Activated CD8-positive, alpha-beta memory T cell treated with anti-CD3 and anti-CD28 coated beads for 24 hours (primary cell): ENCODE data around the gene HYLS1.
A peak's percentile ranks its signal among the peaks of the same experiment; 100 is the strongest.
"Not testable (repeated sequence)": the region's sequence is repeated elsewhere in the genome, so short reads cannot be mapped to it uniquely, and the experiment has no call there.

ENCODE experiments used
- DNase-seq: peaks from one replicate; pipeline ENCODE4 v3.0.0-alpha.2; 2020

Gene HYLS1

DNA sequence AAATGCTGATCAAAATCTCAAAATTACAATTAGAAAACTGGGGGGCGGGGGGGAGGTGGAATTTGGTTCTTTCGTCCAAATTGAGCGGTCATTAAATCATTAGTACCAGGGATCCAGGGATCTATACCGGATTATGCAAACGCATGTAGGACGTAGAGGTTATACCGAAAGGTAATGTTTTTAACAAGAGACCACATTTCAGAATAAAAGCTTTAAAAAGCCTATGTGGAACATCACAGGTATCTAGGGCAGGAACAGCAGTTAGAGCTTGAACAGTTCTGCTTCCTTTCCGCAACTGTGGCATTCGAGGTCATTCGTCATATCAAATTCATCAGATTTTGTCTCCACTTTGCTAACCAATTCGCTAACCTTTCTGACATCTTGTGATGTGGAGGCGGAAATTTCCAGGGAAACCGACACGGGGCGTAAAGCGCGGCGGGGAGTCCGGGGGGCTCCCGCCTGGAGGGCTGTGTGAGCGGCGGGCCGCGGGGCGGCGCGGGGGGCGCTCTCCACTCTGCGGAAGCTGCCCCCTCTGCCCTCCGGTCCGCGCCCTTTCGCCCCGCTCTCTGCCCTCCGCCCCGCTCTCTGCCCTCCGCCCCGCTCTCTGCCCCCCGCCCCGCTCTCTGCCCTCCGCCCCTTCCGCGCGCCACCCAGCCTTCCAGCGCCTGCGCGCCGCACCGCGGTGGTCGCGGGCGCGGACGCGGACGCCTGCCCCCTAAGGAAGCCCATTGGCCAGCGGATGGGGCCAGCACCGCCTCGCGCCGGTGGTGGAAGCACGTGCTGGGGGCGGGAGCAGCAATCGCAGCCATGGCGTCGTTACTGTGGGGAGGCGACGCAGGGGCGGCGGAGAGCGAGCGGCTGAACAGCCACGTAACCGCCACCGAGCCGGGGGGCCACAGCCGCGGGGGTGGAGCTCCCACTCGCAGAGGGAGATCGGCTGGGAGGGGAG, 16.5 kb downstream of the HYLS1 start, which contains the start of gene DDX25:
DDX25 (plus strand) TSS at position 798 of the 949 bp plus-strand sequence; CDS start at position 808, 10 bp downstream.
- peak; percentile 64 for DNase-seq

DNA sequence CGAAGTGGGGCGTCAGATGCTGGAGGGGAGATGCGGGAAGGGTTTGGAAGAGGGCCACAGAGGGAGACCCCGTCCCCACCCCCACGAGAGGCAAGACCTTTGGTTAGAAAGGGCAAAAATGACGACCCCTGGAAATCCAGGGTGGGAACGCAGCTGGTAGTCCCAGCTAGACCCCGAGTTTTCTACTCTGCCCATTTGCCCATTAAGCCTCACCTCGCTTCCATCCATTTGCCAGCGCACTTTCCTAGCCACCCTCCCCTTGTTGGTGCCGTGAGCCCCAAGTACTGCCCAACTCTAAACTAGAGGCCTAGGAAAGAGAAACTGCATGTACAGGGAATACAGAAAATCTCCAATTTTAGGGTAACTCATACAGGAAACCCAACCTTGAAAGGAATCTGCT, 17.2 kb downstream of the HYLS1 start:
- no peak for DNase-seq

DNA sequence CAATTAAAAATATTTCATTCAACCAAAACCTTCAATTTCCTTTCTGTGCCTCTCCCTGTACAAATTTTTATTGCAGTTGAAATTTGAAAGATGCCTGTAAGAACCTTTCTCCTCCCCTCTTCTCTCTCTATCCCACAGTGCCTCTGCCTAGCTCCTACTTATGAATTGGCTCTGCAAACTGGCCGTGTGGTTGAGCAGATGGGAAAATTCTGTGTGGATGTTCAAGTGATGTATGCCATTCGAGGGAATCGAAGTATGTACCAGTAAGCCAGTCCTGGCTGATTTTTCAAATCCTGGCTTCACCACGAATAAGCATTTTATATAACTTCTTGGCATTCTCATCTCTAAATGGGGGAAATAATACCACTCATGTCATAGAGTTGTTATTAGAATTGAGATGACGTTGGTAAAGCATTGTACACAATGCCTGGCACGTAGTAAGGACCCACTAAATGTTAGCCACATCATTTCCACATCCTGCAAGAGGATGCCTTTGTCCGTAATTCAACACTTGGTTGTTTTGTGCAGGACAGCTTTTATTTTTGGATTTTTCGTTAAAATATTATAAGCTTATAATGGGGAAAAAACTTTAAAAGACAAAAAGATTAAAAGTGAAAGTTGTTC, 22.9 kb downstream of the HYLS1 start:
- DNase-seq: no peak

DNA sequence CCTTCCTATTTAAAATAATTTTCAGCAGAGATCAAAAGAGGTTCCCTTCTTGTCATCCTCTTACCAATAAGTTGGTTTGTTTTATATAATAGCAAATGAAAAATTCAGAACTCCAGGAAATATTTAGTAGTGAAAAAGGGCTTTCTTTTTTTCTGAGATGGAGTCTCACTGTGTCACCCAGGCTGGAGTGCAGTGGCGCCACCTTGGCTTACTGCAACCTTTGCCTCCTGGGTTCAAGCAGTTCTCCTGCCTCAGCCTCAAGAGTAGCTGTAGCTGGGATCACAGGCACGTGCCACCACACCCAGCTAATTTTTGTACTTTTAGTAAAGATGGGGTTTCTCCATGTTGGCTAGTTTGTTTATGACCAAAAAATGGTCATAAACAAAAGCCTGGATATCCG, 27.1 kb downstream of the HYLS1 start:
- not testable (repeated sequence) for DNase-seq

DNA sequence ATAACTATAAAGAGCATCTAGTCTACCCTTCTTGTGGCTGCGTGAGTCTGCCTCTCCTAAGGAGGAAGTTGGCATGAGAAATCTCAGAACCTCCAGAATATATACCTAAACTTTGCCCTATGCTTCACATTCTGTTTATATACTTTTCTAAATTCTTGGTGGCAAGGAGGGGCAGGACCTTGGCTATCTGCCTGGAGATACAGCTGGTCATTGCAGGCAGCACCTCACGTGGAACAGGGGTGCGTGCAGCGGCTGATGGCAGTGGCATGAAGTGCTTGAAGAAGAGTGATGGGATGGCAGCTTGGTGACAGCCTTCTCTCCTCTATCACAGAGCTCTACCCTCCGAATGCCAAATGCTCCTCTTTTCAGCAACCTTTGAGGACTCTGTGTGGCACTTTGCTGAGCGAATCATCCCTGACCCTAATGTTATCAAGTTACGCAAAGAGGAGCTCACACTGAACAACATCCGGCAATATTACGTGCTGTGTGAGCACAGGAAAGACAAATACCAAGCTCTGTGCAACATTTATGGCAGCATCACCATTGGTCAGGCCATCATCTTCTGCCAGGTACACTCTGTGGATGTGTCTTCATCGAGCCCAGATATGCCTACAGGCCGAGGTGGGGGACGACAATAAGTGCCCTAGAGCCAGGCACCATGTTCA, 29.3 kb downstream of the HYLS1 start:
- DNase-seq: no peak

DNA sequence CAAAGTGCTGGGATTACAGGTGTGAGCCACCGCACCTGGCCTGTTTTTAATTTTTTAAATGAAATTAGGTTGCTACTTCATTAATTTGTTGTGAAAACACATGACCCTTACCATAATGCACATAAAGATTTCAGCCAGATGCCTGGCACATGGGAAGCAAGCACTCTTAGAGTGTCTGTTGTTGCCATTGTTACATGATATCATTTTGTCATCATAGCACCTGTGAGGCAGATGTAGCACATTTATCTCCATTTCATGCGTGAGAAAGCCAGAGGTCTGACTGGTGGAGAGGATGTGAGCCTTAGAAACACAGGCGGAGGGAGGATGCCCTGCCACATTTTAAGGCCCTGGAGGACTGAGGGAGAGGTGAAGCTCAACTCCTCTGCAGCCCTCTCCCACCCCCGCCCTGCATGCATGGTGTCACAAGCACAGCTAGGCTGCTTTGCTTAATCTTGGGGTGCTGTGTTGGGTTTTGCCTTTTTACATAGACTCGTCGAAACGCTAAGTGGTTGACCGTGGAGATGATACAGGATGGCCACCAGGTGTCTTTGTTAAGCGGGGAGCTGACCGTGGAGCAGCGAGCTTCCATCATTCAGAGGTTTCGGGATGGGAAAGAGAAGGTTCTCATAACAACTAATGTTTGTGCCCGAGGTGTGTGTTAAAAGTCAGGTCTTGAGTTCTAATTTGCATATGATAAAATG, 30.8 kb downstream of the HYLS1 start:
- DNase-seq: no peak

DNA sequence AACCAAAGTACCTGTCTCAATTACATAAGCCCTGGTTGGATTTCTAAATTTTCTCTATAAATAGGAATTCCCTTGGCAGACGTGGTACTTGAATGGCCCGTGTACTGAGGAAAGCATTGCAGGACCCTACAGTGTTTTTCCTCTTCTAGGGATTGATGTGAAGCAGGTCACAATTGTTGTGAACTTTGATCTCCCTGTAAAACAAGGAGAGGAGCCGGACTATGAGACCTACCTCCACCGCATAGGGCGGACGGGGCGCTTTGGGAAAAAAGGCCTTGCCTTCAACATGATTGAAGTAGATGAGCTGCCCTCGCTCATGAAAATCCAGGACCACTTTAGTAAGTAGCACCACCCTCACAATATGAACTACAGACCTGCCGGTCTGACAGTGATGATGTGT, 33.6 kb downstream of the HYLS1 start:
- DNase-seq: no peak

DNA sequence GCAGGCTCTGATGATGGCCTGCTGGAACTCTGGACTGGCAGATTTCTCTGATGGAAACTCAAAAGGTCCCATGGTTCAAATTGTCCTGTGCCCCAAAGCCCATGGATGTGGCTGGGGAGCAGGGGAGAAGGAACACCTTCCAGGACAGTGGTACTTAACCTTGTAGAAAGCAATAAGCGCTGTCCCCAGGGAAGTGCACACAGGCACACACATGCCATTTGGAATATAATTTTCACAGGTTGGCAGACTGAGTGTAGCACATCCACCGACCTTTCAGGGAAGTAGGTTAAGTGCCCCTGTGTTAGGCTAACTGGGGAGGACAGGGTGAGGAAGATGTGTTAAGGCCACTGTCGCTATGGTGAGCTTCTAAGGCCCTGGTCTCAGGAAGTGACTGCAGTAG, 34.7 kb downstream of the HYLS1 start:
- DNase-seq: no peak

DNA sequence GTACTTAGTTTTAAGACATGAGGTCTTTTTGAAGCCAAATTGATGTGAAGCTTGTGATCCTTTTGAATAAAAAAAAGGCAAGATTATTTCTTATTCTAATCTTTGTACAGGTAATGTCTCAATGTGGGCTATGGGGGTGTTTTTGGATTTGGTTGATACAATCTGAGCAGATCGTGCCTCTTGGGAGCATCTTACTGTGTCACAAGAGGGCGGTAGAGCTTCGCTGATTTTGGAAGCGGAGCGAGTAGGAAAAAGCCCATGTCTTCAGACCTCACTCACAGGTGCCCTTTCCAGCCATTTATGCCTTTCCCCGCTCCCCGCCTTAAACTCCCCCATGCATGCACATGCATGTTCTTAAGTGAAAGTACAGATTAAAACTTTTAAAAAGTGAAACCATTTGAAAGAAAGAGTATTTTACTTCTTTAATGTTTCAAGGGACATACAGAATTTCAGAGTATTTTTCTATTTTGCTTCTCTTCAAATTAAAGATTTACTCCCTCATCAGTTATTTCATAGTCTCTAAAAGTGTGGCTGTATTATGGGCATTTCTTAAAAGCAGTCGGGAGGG, 35.6 kb downstream of the HYLS1 start:
- DNase-seq: peak; percentile 72

DNA sequence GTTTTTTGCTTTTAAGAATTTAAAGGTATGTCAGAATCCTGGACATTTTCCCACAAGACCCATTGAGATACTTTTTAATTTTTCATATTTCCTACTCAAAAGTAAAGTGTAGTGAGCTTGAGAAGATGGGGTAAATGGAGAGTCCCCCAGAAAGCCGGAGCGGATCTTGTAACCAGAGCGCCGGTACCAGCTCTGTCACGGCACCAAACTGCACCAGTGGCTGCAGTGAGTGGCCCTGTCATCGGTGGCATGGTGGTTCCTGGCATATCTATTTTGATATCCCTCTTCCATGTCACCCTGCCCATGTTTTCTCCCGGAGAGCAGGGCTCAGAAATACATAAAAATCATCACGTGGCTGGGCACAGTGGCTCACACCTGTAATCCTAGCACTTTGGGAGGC, 36.2 kb downstream of the HYLS1 start:
- no peak for DNase-seq

DNA sequence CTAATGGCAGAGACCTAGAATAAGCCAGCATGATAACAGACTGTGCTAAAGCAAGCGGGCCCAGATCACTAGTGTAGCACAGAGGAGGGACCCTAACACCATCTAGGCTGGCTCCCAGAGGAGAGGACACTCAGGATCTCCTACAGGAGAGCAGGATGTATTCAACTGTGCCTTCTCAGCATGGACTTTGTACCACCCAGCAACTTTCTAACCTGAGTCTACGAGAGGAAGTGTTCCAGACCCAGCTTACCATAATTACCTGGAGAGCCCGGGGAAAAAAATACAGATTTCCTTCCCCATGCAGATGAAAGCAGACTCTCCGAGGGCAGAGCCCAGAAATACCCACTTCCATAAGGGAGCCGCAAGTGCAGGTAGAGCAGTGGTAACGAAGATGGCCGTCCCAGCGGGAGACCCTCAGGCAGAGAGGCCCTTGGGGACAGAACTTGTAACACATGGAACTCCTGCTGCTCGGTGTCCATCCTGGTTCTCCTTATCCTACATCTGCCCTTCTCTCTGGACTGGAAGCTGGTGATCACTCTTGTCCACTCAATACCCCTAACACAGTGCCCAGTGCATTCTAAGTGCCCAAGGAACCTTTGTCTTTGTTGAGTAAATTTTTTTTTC, 37.0 kb downstream of the HYLS1 start:
- DNase-seq: no peak

DNA sequence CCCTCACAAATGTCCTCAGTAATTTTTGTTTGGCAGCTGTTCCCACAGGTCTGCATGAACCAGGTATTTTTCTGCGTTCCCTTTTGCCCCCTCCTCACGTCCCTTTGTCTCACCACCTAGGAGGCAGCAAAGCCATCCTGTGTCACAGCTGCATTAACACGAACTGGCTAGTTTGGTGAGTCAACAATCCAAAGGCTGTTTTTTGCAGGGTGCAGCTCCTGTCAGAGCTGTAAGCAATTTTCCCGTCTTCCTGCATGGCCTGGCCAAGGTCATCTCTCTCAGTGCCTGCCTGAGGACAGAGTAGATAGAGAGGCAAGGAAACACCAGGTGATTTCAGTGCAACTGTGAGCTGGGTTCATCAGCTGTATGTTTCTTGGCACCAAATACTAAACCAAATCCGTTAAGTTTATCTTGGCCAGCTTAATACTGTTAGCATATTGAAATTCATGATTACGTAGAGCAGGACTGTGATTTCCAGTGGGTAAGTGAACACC, 37.8 kb downstream of the HYLS1 start:
- DNase-seq: no peak

DNA sequence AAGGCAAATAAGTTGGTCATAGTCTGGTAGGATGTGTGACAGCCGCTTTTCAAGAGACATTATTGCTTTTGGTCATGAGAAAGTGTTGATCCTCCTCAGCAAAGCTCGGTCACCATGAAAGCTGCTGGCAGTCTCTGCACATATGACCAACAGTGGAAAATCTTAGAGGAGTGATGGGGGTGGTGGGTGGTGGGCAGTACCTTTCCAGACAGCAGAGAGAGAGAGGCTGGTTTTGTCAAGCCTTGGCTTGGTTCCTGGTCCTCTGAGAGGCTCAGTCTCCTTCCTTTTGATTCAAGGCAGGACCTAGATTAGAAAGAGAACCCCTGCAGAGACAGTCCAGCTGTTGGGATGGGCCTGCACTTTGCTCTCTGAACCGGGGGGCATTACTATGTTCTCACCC, 38.3 kb downstream of the HYLS1 start:
- no peak for DNase-seq

DNA sequence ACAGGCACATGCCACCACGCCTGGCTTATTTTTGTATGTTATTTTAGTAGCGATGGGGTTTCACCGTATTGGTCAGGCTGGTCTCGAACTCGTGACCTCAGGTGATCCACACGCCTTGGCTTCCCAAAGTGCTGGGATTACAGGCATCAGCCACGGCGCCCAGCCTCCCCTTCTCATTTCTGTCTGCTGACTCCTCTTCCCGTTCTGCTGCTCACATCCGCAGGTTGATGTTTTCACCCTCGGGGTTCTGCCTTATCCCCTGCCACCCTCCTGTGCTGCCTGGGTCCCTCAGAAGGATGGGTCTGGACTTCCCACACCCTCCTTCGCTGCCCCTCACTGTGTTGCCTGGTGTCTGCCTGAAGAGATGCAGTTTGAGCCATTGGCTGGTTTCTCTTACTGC, 39.2 kb downstream of the HYLS1 start:
- no peak for DNase-seq

DNA sequence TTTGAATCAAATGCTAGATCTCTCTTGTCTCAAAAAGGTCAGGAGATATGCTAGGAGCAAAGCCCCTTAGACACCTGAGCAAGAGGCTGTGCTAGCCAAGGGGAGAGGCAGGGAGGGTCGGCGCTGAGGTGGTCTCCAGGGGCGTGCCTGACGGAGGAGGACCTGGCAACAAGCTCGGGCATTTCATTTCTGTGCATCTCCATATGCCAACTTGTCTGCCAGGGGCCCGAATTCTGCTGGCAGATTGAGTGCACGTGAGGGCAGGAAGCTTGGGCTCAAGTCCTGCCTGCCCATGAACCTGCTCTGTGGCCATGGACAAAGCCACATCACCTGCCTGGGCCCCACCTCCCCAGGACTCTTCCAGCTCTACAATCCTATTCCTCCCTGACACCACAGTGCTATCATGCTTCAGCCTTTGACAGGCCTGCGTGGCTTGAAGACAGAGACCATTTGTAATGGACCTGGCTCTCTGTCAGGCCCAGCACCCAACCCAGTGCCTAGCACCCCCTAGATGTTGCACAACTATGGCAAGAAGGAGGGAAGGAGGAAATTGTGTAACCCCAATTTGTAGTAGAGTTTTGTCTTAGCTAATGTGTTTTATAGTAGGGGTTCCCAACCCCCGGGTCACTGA, 42.1 kb downstream of the HYLS1 start:
- DNase-seq: no peak

DNA sequence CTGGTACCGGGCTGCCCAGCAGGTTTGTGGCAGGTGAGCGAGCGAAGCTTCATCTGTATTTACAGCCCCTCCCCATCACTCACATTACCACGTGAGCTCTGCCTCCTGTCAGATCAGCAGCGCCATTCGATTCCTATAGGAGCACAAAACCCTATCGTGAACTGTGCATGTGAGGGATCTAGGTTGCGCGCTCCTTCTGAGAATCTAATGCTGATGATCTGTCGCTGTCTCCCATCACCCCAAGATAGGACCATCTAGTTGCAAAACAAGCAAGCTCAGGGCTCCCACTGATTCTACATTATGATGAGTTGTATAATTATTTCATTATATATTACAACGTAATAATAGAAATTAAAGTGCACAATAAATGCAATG, 42.6 kb downstream of the HYLS1 start:
- DNase-seq: no peak

DNA sequence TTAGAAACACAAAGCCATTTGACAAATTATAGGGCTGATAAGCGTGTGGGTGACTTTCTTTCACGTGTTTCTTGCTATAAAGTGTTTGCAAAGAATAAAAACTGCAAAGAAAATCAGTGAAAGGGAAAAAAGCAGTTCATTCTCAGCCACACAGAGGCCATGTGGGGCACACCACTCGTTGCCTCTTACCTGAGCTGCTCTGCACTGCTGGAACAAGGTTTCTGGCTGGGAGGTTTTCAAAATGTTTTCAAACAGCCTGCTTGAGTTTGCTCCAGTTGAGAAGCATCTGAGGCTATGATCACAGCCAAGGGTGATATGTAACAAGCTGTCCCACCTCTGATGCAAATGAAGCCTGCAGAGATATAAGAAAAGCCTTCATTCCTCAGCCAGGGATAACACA, 43.6 kb downstream of the HYLS1 start:
- no peak for DNase-seq

DNA sequence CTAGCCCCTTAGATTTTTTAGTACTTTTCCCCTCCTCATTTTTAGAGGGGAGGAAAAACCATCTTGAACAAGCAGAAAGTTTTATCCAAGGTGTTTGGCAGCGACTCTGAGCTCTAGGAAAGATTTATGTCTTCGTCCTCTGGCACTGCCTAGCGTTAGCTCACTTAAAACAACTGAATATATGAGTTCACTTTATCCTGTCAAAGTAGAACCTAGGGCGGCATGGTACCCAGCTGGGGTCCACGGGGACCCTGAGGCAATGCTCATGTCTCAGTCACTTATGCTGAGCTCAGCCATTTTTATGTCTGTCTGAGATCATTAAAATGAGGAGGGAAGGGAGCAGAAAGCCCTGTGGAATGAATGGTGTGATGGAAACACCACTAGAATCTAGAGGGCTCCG, 44.2 kb downstream of the HYLS1 start:
- DNase-seq: no peak

DNA sequence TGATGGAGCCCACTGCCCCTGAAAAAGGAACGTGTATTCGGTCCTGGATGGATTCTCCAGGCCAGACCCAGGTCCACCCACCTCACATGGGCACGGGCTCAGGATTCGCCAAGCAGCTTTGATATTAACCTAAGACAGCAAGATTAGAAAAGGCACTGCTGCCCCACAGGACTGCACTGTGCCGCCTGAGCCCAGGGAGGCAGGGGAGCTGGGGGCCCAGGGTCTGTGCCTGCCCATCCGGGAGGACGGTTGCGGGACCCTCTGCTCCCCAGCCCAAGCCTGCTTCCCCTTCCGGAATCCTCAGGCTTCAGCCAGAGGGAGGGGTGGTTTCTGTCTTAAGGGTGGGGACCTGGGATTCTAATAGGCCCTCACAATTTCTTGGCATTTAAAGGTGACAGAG, 44.8 kb downstream of the HYLS1 start:
- DNase-seq: no peak

DNA sequence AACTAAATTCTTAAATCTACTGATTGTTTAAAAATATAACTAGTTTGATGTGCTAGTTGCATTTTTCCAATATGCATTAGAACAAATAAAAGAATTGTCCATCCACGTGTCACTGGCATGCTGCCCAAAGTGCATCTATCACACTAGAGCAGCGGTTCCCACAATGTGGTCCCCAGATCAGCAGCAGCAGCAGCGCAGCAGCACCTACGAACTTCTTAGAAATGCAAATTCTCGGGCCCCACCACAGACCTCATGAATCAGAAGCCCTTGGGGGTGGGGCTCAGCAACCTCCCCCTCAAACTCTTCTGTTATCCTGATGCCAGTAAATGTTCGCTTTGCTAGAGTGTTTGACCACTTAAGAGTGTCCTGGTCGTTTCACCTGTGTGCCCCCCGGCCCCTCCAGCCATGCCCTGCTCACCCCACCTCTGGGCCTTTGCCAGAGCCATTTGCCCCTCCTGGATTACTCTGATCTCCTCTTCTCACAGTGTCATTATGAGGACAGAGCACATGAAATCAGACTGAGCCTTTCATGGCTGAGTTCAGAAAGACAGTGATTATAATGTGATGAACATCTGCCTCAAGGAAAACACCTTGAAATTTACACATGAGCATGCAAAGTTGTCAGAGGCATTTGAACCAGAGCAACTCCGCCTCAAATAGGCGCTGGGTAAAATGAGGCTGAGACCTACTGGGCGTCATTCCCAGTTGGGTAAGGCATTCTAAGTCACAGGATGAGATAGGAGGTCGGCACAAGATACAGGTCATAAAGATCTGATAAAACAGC, 45.8 kb downstream of the HYLS1 start:
- peak; percentile 57 for DNase-seq

DNA sequence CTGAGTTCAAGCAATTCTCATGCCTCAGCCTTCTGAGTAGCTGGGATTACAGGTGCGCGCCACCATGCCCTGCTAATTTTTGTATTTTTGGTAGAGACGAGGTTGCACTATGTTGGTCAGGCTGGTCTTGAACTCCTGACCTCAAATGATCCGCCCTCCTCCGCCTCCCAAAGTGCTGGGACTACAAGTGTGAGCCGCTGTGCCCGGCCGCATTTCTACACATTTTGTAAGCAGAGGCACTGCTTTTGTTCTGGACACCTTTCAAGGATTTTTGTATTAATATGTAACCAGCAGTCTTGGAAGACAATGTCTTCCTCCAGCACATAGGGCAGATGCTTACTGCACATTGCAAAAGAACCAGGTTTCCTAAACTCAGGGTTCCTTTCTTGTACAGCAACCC, 47.0 kb downstream of the HYLS1 start:
- no peak for DNase-seq
